CD4-positive, CD25-positive, alpha-beta regulatory T cell (primary cell): Measurements from ENCODE around the gene PSTK. TPM values are rescaled to one million over a fixed set of nuclear protein-coding genes. Genes with fewer than 3 reads are reported as not detected.

Source experiments
- ATAC-seq, 2 donors: fragments of 150-1000 bp; cut with Tn5 transposase; one replicate each; pipeline ENCODE4 v1.10.0; 2021; ENCODE audit warnings: low read depth in 2 of 2, moderate number of reproducible peaks in 2 of 2, moderate library complexity in 1 of 2
- DNase-seq, 3 donors: peaks; one replicate each; pipeline versions ENCODE4 v3.0.0 to v3.0.0-alpha.2; 2012 to 2022; ENCODE audit warnings: mixed read lengths in 1 of 3
- H3K27ac ChIP-seq: one replicate; pipeline ENCODE4 v1.7.0; 2013; ENCODE audit warnings: mild to moderate bottlenecking, low read length; ENCODE audit not compliant: insufficient read depth, poor library complexity, severe bottlenecking
- H3K27me3 ChIP-seq: one replicate; pipeline ENCODE4 v1.7.0; 2013; ENCODE audit warnings: low read length; ENCODE audit not compliant: control insufficient read depth, insufficient read depth
- H3K36me3 ChIP-seq: one replicate; pipeline ENCODE4 v1.7.0; 2013; ENCODE audit warnings: mild to moderate bottlenecking, low read length, moderate library complexity; ENCODE audit not compliant: control insufficient read depth, insufficient read depth
- H3K4me1 ChIP-seq: 2 replicates; pipeline ENCODE4 v1.7.0; 2013; ENCODE audit warnings: mild to moderate bottlenecking, low read length; ENCODE audit not compliant: insufficient read depth, control insufficient read depth, poor library complexity, severe bottlenecking
- H3K4me3 ChIP-seq: one replicate; pipeline ENCODE4 v1.7.0; 2013; ENCODE audit warnings: low read depth, mild to moderate bottlenecking, low read length, moderate library complexity
- H3K9me3 ChIP-seq, 2 experiments: 1 replicate in 1 of 2; 2 replicates in 1 of 2; pipeline ENCODE4 v1.7.0; 2013; ENCODE audit warnings: low read length in 2 of 2, mild to moderate bottlenecking in 1 of 2, moderate library complexity in 1 of 2; ENCODE audit not compliant: control insufficient read depth in 2 of 2
- H3K27ac Mint-ChIP-seq, 3 donors: one replicate each; pipeline ENCODE4 v1.8.0; 2020 to 2022; ENCODE audit warnings: mild to moderate bottlenecking in 3 of 3, mixed read lengths in 3 of 3, moderate library complexity in 2 of 3
- H3K27me3 Mint-ChIP-seq: one replicate; pipeline ENCODE4 v1.8.0; 2022; ENCODE audit warnings: mild to moderate bottlenecking, mixed read lengths
- H3K36me3 Mint-ChIP-seq: one replicate; pipeline ENCODE4 v1.8.0; 2020; ENCODE audit warnings: mixed read lengths
- H3K4me1 Mint-ChIP-seq, 4 donors: one replicate each; pipeline ENCODE4 v1.8.0; 2020 to 2022; ENCODE audit warnings: mixed read lengths in 4 of 4, mild to moderate bottlenecking in 1 of 4
- H3K4me3 Mint-ChIP-seq, 4 donors: one replicate each; pipeline ENCODE4 v1.8.0; 2020 to 2022; ENCODE audit warnings: mild to moderate bottlenecking in 4 of 4, mixed read lengths in 4 of 4, moderate library complexity in 3 of 4
- H3K9me3 Mint-ChIP-seq, 7 donors: one replicate each; pipeline ENCODE4 v1.8.0; 2020 to 2022; ENCODE audit warnings: mixed read lengths in 7 of 7, mild to moderate bottlenecking in 3 of 7, moderate library complexity in 2 of 7
- polyA plus RNA-seq, 4 donors: library from polyadenylated mRNA; unstranded; fragments of 300-500 nt; fragmentation: Illumina TruSeq; gene quantifications; one replicate each; pipeline ENCODE4 v1.2.3, GENCODE V29; 2021
- total RNA-seq: library from RNA; stranded (reverse); gene quantifications from one replicate; pipeline ENCODE4 v1.2.3, GENCODE V29; 2022

PSTK gene
- total and polyA plus RNA-seq, 5 donors from 2014 or later: 4.1 to 9.5 (median 8.4) TPM

- Histone ChIP-seq H3K9me3 (no peaks in the 10 kb centered on the region), H3K27ac (no peak overlapping the region)
- H3K27ac Mint-ChIP-seq: no peak overlapping the region
These were observed 15.7 kb downstream of the PSTK start for GRCh38 chr10:122995936-122996335.

DNA sequence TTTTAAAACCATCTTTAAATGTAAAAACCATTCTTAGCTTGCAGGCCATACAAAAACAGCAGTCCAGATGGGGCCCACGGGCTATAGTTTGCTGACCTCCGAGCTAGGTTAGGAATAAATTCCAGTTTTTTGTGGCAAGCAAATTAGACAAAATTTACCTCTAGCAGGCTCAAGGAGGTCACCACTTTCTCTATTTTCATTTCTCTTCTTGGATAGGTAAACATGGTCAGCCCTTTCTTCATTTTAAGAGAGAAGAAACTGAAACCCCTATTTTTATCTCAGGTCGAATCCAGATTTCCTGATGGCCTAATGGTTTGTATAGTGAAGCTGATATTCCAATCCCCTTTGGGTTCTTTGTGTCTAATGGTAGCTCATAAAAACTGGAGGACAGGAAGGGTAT lies 17.7 kb downstream of the PSTK start:
- no peak overlapping the region for H3K27ac ChIP-seq
- DNase-seq: no peak
- peaks cover 30 to 49% (median 42%) of the 10 kb centered on the region in 4 donors for H3K4me1 Mint-ChIP-seq
- no peaks in the 10 kb centered on the region for H3K27me3 ChIP-seq
- no peak overlapping the region for H3K4me3 ChIP-seq
- no peak overlapping the region for H3K4me3 Mint-ChIP-seq
- H3K27me3 Mint-ChIP-seq: peaks cover 4% of the 10 kb centered on the region
- peaks cover 47% of the 10 kb centered on the region for H3K36me3 Mint-ChIP-seq
- H3K9me3 Mint-ChIP-seq: no peaks in the 10 kb centered on the region
- no peak overlapping the region for H3K27ac Mint-ChIP-seq
- no peak for ATAC-seq
- H3K4me1 ChIP-seq: peaks cover 13% of the 10 kb centered on the region
- H3K9me3 ChIP-seq: no peaks in the 10 kb centered on the region
- peaks cover 45% of the 10 kb centered on the region for H3K36me3 ChIP-seq

More at GRCh38 chr10:122995936-122996335, 15.7 kb downstream of the PSTK start:
- no peaks in the 10 kb centered on the region for H3K9me3 Mint-ChIP-seq
- H3K4me3 ChIP-seq: no peak overlapping the region
- ATAC-seq (no peak), DNase-seq (no peak)
- peaks cover 38% of the 10 kb centered on the region for H3K36me3 Mint-ChIP-seq
- H3K4me1 ChIP-seq: peaks cover 13% of the 10 kb centered on the region
- no peaks in the 10 kb centered on the region for H3K27me3 ChIP-seq
- H3K36me3 ChIP-seq: peaks cover 48% of the 10 kb centered on the region
- H3K4me1 Mint-ChIP-seq: peaks cover 20 to 38% (median 33%) of the 10 kb centered on the region in 4 donors
- peaks cover 4% of the 10 kb centered on the region for H3K27me3 Mint-ChIP-seq
- peak overlapping the region in 1 of 4 donors; percentile 32 for H3K4me3 Mint-ChIP-seq

GRCh38 chr10:122998360-122998917 lies 18.2 kb downstream of the PSTK start:
- no peaks in the 10 kb centered on the region for H3K27me3 ChIP-seq
- Mint-ChIP-seq H3K27me3 (peaks cover 4% of the 10 kb centered on the region), H3K9me3 (no peaks in the 10 kb centered on the region), H3K27ac (no peak overlapping the region), H3K4me1 (peaks cover 30 to 51% (median 44%) of the 10 kb centered on the region in 4 donors), H3K4me3 (no peak overlapping the region), H3K36me3 (peaks cover 47% of the 10 kb centered on the region)
- ATAC-seq (no peak), DNase-seq (no peak)
- peaks cover 16% of the 10 kb centered on the region for H3K4me1 ChIP-seq
- H3K27ac ChIP-seq: no peak overlapping the region
- no peaks in the 10 kb centered on the region for H3K9me3 ChIP-seq
- H3K36me3 ChIP-seq: peaks cover 45% of the 10 kb centered on the region
- no peak overlapping the region for H3K4me3 ChIP-seq

DNA sequence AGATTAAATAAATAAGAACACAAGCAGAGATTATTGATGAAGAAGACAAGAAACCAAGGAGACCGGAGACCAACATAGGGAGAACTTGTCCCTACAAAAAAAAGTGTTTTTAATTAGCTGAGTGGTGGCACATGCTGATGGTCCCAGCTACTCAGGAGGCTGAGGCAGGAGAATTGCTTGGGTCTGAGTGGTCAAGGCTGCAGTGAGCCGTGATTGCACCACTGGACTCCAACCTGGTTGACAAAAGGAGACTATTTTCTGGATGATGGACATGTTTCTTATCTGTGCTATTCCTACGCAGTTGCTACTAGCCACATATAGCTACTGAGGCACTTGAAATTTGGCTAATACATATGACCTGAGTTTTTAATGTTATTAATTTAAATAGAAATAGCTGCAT lies 18.7 kb downstream of the PSTK start:
- peak overlapping the region in 1 of 3 donors; percentile 36 for H3K27ac Mint-ChIP-seq

GRCh38 chr10:122999347-122999746 lies 19.1 kb downstream of the PSTK start:
- H3K9me3 Mint-ChIP-seq: no peaks in the 10 kb centered on the region
- peaks cover 36% of the 10 kb centered on the region for H3K36me3 ChIP-seq
- H3K4me3 ChIP-seq: peak overlapping the region; percentile 11
- peaks cover 42% of the 10 kb centered on the region for H3K36me3 Mint-ChIP-seq
- peaks cover 19% of the 10 kb centered on the region for H3K4me1 ChIP-seq
- H3K9me3 ChIP-seq: no peaks in the 10 kb centered on the region
- H3K4me3 Mint-ChIP-seq: peak overlapping the region in 2 of 4 donors; percentile 20 to 61
- DNase-seq (no peak), ATAC-seq (peak in 1 of 2 donors; percentile 34)
- H3K27ac Mint-ChIP-seq: peak overlapping the region; percentile 22 to 76 (median 36)
- no peak overlapping the region for H3K27ac ChIP-seq
- H3K4me1 Mint-ChIP-seq: peaks cover 30 to 58% (median 49%) of the 10 kb centered on the region in 4 donors
- no peaks in the 10 kb centered on the region for H3K27me3 ChIP-seq
- peaks cover 4% of the 10 kb centered on the region for H3K27me3 Mint-ChIP-seq

More for the DNA sequence above, 18.7 kb downstream of the PSTK start:
- Histone ChIP-seq H3K4me3 (no peak overlapping the region), H3K27ac (no peak overlapping the region), H3K36me3 (peaks cover 40% of the 10 kb centered on the region), H3K9me3 (no peaks in the 10 kb centered on the region), H3K4me1 (peaks cover 16% of the 10 kb centered on the region), H3K27me3 (no peaks in the 10 kb centered on the region)
- ATAC-seq (no peak), DNase-seq (no peak)
- Mint-ChIP-seq H3K9me3 (no peaks in the 10 kb centered on the region), H3K4me3 (no peak overlapping the region), H3K36me3 (peaks cover 46% of the 10 kb centered on the region), H3K27me3 (peaks cover 4% of the 10 kb centered on the region), H3K4me1 (peaks cover 30 to 55% (median 49%) of the 10 kb centered on the region in 4 donors)

GRCh38 chr10:123000155-123000554 lies 20.0 kb downstream of the PSTK start:
- Mint-ChIP-seq H3K36me3 (peaks cover 37% of the 10 kb centered on the region), H3K27me3 (peaks cover 4% of the 10 kb centered on the region), H3K4me1 (peaks cover 30 to 64% (median 50%) of the 10 kb centered on the region in 4 donors), H3K27ac (peak overlapping the region in 2 of 3 donors; percentile 22 to 77), H3K9me3 (no peaks in the 10 kb centered on the region), H3K4me3 (peak overlapping the region in 2 of 4 donors; percentile 4 to 20)
- no peaks in the 10 kb centered on the region for H3K27me3 ChIP-seq
- H3K36me3 ChIP-seq: peaks cover 28% of the 10 kb centered on the region
- H3K27ac ChIP-seq: no peak overlapping the region
- ATAC-seq: peak in 1 of 2 donors; percentile 11
- H3K9me3 ChIP-seq: no peaks in the 10 kb centered on the region
- H3K4me1 ChIP-seq: peaks cover 24% of the 10 kb centered on the region
- no peak for DNase-seq
- no peak overlapping the region for H3K4me3 ChIP-seq

- peaks cover 36% of the 10 kb centered on the region for H3K4me1 ChIP-seq
- peaks cover 4% of the 10 kb centered on the region for H3K27me3 Mint-ChIP-seq
- H3K36me3 ChIP-seq: peaks cover 20% of the 10 kb centered on the region
- H3K9me3 ChIP-seq: no peaks in the 10 kb centered on the region
- ATAC-seq (no peak), DNase-seq (no peak)
- peak overlapping the region in 2 of 3 donors; percentile 3 to 61 for H3K27ac Mint-ChIP-seq
- peak overlapping the region in 1 of 4 donors; percentile 55 for H3K4me3 Mint-ChIP-seq
- peaks cover 33% of the 10 kb centered on the region for H3K36me3 Mint-ChIP-seq
- H3K9me3 Mint-ChIP-seq: no peaks in the 10 kb centered on the region
- no peak overlapping the region for H3K4me3 ChIP-seq
- no peak overlapping the region for H3K27ac ChIP-seq
- no peaks in the 10 kb centered on the region for H3K27me3 ChIP-seq
- peaks cover 35 to 72% (median 56%) of the 10 kb centered on the region in 4 donors for H3K4me1 Mint-ChIP-seq
These were observed 21.2 kb downstream of the PSTK start for GRCh38 chr10:123001370-123001769.

- peaks cover 28 to 77% (median 56%) of the 10 kb centered on the region in 4 donors for H3K4me1 Mint-ChIP-seq
These were observed 24.1 kb downstream of the PSTK start for GRCh38 chr10:123004298-123004697.

More at GRCh38 chr10:123004298-123004697, 24.1 kb downstream of the PSTK start:
- Mint-ChIP-seq H3K9me3 (no peaks in the 10 kb centered on the region), H3K4me3 (no peak overlapping the region), H3K27me3 (peaks cover 8% of the 10 kb centered on the region), H3K36me3 (peaks cover 17% of the 10 kb centered on the region), H3K27ac (no peak overlapping the region)
- Histone ChIP-seq H3K27me3 (no peaks in the 10 kb centered on the region), H3K27ac (no peak overlapping the region), H3K36me3 (peaks cover 6% of the 10 kb centered on the region), H3K9me3 (no peaks in the 10 kb centered on the region), H3K4me1 (peaks cover 54% of the 10 kb centered on the region), H3K4me3 (no peak overlapping the region)
- DNase-seq (no peak), ATAC-seq (no peak)
